GM18951 (cell line): ENCODE data around the gene UGT1A6.

Source experiments
- POLR2A ChIP-seq: IDR thresholded peaks from 4 replicates; pipeline ENCODE4 v1.6.1; 2011; ENCODE audit warnings: mild to moderate bottlenecking; ENCODE audit not compliant: insufficient read length, insufficient read depth; ENCODE audit errors: extremely low read depth
- in situ Hi-C: fragments of 300-500 bp; cut with MboI; formaldehyde crosslinking; loops from one replicate; pipeline ENCODE4 v1.12.0; 2022; ENCODE audit warnings: low sequenced_read_pairs, mixed read lengths, inconsistent platforms; ENCODE audit not compliant: unreplicated experiment

Gene UGT1A6

DNA sequence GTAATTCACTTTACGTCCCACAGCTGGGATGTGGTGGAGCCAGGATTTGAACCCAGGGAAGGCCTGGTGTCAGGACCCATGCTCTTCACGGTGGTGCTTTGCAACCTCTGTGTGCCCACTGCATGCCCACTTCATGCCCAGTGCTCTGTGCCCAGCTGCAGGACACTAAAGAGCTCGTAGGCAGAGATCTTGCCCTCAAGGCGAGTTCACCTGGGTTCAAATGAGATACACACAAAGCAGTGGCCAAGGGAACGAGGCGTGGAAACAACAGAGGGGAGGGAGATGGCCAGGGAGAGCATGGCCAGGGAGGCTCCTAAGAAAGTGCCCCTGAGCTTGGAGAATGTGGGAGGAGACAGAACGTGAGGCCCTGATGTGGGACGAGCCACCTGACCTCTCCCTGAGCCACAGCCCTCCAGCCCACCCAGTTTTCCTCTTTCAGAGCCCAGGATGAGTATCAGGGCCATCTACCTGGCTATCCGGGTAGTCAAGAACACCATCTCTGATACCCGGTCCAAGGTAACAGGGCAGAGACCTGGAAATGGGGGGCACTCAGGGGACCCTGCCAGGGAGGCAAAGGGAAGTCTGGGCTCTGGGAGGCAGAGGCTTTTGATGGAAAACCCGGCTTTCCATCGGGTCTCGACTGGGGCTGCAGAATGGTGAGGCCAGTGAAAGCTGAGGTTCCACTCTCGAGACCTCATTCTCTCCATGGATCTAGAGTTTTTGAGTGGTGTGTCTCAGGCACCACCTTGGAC lies 105.8 kb downstream of the UGT1A6 start:
- no peak for TF ChIP-seq POLR2A
- in situ Hi-C loops: no loop called here

DNA sequence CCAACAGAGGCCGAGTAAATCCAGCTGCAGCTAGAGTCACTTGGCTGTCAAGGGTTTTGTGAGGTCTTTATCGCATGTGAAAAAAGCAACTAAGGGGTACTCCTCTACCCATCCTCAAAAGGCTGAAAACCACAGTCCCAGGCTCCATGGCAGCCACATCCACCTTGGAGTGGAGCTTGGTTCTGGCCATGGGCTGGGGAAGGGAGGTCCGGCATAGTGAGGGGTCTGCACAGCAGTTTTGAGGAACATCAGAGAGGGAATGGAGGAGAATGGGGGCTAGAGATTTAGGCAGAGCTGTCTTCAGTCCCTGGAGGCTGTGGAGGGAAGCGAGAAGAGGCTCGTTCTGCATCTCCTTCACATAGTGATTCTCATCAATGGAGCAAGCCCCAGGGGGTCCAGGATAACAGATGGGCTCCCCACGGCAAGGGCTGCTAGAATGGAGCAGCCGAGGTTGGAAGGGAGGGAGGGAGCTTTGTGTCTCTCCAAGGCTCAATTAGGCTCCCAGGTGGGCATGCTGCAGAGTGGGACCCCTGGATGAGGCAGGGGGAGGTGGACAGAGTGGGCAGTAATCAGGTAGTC lies 106.5 kb downstream of the UGT1A6 start:
- TF ChIP-seq POLR2A: no peak
- in situ Hi-C loops: no loop called here

DNA sequence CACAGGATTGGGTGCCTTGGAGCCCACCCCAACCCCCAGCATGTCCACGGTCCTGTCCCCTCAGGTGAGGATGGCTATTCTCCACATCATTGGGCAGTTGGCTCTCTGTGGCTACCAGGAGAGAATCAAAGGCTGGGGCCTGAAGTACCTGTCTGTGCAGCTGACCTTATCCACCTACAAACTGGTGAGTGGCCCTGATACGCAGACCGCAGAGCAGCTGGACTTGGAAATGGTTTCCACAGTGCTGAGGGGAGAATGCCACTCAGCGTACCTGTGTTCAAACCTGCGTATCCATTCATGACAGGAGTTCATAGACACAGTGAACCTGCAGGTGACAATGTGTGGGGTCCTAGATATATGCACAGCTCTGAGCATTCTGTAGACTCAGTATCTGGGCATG lies 107.0 kb downstream of the UGT1A6 start:
- TF ChIP-seq POLR2A: no peak
- in situ Hi-C loops: loop anchor here (10.0 kb wide), 1 partner anchor 335 kb away; no protein-coding TSS in a partner anchor

DNA sequence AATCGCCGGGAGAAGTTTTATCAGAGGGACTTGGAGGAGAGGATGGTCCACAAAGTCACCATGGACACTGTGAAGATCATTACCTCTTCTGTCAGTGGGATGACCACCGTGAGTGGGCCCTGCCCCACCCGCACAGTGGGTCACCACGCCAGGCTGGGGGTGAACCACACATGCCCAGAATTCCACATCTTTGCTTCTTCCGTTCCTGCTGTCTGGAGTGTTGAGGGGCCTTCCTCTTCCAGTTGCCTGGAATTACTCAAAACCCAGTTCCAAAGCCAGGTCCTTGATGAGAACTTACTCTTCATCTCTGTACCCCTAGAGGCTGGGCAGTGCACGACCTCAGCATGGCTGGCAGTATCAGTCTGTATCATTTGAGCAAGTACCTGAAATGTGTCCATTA lies 107.5 kb downstream of the UGT1A6 start:
- TF ChIP-seq POLR2A: no peak
- in situ Hi-C loops: loop anchor here (10.0 kb wide), 1 partner anchor 335 kb away; no protein-coding TSS in a partner anchor

DNA sequence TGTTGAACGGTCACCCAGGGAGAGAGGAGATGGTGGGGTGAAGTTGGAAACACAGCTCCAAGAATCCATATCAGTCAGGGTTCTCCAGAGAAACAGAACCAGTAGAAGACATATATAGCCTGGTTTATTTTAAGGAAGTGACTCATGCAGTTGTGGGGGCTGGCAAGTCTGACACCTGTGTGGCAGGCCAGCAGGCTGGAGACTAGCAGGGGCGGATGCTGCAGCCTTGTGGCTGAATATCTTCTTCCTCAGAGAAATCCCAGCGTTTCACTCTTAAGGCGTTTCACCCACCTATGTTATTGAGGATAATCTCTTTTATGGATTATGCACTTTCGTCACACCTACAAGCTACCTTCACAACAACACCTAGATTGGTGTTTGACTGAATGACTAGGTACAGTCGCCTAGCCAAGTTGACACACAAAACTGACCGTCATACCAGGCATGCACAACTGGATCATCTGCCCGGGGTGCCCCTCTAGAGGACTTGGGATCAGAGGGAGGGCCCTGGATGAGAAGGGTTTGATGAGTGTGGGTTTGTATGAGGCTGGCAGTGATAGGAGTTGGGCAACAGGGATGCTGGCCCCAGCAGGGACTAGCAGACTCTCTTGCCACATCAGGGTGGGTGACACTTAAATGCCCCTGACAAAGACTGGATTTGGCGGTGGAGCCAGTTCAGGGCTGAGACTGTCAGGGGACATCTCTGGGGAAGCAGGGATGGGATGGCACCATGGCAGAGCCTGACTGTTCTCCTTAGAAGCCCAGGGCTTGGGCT lies 108.9 kb downstream of the UGT1A6 start:
- in situ Hi-C loops: loop anchor here (10.0 kb wide), 1 partner anchor 337 kb away; no protein-coding TSS in a partner anchor
- no peak for TF ChIP-seq POLR2A

DNA sequence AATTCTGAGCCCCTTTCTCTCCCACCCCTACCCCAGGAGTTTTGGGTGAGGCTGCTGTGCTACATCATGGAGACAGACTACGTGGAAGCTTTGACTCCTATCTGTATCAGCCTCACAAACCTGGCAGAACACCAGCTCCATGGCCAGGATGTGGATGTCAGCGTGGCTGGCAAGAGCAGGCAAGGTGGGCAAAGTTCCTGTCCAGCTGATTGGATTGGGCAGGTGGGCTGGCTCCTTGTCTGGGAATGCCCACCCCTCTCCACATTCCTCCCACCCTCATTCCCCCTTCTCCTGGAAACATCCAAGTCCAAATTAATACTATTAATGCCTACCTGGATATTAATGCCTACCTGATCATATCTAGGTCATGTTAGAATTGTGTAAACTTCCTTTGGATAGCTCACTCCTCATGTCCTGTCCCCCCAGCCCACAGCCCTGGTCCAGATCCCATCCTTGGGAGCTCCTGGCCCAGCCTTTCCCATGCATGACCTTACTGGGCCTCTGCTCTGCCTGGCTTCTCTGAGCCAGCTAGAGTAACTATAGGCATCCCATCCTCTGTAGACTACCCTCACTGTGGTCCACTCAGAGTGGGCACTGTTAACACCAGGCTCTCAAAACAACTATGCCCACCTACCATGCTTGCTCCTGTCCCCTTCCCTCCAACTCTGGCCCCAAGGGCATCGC lies 109.6 kb downstream of the UGT1A6 start:
- in situ Hi-C loops: loop anchor here (10.0 kb wide), 1 partner anchor 337 kb away; no protein-coding TSS in a partner anchor
- TF ChIP-seq POLR2A: no peak

DNA sequence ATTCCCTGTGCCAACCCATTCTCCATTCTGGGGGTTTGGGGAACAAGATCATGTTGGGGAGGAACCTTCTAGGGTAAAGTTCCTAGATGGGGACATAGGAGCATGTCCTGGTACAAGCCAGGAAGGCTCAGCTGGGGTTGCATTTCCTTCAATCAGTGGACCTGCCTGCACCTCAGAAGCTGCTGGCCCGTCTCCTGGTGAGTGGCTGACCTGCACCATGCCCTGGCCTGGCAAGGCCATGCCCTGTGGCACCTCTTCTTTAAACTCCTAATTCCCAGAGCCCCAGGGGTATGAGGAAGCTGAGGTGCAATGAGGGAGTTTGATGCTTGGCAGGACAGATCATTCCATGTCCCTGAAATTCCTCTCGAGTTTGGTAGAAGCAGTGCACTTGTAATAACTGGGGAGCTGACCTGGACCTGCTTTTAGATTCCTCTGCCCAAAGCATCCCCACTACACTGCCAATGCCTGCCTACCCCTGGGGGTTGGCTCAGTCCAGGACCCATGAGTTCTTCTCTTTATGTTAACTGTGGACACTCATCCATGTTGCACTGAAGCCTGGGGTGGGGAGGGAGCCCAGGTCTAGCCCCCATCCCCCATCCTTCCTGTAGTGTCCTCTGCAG lies 110.7 kb downstream of the UGT1A6 start:
- in situ Hi-C loops: loop anchor here (10.0 kb wide), 1 partner anchor 339 kb away; no protein-coding TSS in a partner anchor
- TF ChIP-seq POLR2A: no peak

DNA sequence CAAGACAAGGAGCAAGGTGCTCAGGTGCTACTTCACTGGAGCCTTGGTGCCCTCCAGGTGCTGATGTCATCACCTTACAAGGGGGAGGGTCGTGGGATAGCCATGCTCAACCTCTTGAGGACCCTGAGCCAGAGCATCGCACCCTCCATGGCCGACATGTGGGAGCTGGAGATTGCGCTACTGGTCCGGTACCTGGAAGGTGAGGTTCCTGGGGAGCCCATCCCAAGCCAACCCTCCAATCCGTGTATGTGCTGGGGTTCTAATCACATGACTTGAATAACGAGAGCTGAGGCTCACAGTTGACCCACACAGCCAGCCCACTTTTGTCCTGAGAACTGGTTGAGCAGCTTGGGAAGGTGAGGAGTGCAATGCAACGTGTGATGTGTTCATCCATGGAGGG lies 111.3 kb downstream of the UGT1A6 start:
- no peak for TF ChIP-seq POLR2A
- in situ Hi-C loops: loop anchor here (10.0 kb wide), 1 partner anchor 339 kb away; no protein-coding TSS in a partner anchor

DNA sequence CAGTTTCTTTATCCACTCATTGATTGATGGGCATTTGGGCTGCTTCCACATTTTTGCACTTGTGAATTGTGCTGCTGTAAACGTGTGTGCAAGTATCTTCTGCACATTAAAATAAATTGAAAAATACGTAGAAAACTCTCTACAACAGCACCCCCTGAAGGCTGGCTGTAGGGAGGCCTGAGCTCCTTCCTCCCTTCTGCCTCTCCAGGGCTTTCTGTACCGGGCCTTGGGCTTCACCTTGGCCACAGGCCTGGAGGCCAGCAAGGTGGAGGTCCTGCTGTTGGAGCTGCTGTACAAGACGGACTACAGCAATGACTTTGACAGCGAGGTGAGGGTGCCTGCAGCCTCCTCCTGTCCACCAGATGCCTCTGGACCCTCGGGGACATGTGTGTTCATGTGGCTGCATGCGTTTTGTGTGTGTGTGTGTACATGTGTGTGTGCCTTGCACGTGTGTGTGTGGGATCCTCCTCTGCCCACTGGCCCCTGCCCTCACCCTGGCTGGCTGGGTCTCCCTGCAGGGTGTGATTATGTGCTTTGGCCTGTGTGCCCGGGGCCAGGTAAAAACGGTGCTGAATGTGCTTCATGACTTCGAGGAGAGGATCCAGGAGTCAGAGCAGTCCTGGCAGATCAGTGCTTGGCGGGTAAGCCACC lies 114.7 kb downstream of the UGT1A6 start:
- in situ Hi-C loops: loop anchor here (10.0 kb wide), 1 partner anchor 343 kb away; no protein-coding TSS in a partner anchor
- no peak for TF ChIP-seq POLR2A

DNA sequence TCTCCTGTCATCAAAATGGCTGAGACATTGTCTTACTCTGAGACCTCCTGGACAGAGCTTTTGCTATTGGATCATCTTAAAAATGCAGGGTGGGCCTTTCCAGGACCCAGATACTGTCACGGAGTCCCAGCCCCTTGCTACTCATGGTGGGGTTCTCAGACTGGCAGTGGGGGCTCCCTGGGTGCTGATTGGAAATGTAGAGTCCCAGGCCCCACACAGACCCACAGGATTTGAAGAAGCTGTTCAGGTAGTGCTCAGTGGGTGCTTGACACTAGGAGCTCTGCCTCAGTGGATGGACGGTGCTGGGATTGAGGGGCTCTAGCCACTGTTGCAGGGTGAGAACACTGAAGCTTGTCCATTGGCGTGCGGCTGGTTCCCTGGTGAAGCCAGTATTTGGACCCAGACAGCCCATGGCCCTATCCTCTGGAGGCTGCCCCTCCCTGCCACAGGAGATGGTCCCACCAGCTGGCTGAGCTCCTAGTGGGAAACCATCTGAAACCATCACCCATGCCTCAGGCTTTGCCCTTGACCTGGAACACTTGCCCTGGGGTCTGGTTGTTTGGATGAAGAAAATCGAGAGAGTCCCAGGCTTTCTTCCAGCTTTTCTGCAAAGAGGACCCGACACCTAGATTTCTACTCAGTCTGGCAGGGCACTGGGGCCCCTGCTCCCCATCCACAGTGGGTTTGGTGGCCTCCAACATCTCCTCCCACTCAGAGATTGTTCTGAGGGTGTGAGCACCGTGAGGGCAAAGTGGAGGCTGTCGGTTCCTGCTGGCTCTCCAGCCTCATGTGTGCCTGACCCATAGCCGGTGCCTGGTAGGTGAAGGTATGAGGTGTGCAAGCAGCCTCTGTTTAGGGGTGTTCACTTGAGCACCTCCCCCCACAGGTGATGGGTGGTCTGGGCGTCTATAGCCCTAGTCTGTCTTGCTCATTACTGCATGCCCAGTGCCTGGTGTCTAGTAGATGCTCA lies 115.6 kb downstream of the UGT1A6 start:
- in situ Hi-C loops: loop anchor here (10.0 kb wide), 1 partner anchor 343 kb away; no protein-coding TSS in a partner anchor
- TF ChIP-seq POLR2A: no peak

DNA sequence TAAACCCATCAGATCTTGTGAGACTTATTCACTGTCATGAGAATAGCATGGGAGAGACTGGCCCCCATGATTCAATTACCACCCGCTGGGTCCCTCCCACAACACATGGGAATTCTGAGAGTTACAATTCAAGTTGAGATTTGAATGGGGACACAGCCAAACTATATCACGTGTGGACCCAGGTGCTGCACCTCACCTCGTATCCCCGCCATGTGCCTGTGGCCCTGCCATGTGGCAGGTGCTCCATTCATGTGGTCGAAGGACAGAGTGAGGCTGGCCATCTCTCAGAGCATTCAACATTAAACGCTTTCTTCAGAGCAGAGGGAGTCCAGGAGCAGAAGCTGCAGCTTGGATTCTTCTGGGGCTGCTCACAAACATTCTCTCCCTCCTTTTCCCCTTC lies 117.7 kb downstream of the UGT1A6 start:
- TF ChIP-seq POLR2A: no peak

DNA sequence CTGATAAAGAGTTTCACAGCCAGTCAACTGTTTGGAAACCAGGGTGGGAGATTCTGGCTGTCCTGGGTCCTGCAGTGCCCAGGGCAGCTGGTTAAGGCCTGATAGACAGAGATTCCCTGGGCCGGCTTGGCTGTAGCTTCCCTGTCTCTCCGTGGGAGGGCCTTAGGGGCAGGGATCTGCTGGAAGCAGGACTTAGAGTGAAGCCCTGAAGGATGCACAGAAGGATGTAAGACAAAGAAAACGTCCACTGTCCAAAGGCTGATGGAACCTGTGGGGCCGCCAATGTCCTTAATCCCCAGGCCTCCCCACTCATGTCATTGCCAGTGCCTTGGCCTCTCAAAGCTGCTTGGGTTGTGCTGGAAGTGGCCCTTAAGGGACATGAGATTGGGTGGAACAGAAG lies 118.4 kb downstream of the UGT1A6 start:
- in situ Hi-C loops: no loop called here
- TF ChIP-seq POLR2A: no peak

More for the DNA sequence above, 117.7 kb downstream of the UGT1A6 start:
- in situ Hi-C loops: no loop called here
